Nephron progenitor cell (in vitro differentiated cells): Measurements from ENCODE around the gene PI4KA.
"Not testable (repeated sequence)": the region's sequence is repeated elsewhere in the genome, so short reads cannot be mapped to it uniquely, and the experiment has no call there.

Source experiments
- DNase-seq: peaks from one replicate; pipeline ENCODE4 v3.0.0; 2021
- H3K27ac Mint-ChIP-seq: 2 replicates; pipeline ENCODE4 v1.8.0; 2021; ENCODE audit warnings: mild to moderate bottlenecking, moderate library complexity, mixed read lengths
- H3K27me3 Mint-ChIP-seq: 2 replicates; pipeline ENCODE4 v1.8.0; 2021; ENCODE audit warnings: mild to moderate bottlenecking, low read depth, mixed read lengths; ENCODE audit not compliant: poor library complexity
- H3K36me3 Mint-ChIP-seq: 2 replicates; pipeline ENCODE4 v1.8.0; 2021; ENCODE audit warnings: low read depth, mixed read lengths
- H3K4me1 Mint-ChIP-seq: 2 replicates; pipeline ENCODE4 v1.8.0; 2021; ENCODE audit warnings: mixed read lengths
- H3K4me3 Mint-ChIP-seq: 2 replicates; pipeline ENCODE4 v1.8.0; 2021; ENCODE audit warnings: mild to moderate bottlenecking, moderate library complexity, mixed read lengths
- H3K9me3 Mint-ChIP-seq: 2 replicates; pipeline ENCODE4 v1.8.0; 2021; ENCODE audit warnings: mild to moderate bottlenecking, moderate library complexity, mixed read lengths
- TF ChIP-seq, protein P1 (sequence below): fragments of 200-600 bp; sonication (generic); IDR thresholded peaks from 2 replicates; pipeline ENCODE4 v1.5.0; 2021; ENCODE audit warnings: antibody characterized with exemption

PI4KA gene

DNA sequence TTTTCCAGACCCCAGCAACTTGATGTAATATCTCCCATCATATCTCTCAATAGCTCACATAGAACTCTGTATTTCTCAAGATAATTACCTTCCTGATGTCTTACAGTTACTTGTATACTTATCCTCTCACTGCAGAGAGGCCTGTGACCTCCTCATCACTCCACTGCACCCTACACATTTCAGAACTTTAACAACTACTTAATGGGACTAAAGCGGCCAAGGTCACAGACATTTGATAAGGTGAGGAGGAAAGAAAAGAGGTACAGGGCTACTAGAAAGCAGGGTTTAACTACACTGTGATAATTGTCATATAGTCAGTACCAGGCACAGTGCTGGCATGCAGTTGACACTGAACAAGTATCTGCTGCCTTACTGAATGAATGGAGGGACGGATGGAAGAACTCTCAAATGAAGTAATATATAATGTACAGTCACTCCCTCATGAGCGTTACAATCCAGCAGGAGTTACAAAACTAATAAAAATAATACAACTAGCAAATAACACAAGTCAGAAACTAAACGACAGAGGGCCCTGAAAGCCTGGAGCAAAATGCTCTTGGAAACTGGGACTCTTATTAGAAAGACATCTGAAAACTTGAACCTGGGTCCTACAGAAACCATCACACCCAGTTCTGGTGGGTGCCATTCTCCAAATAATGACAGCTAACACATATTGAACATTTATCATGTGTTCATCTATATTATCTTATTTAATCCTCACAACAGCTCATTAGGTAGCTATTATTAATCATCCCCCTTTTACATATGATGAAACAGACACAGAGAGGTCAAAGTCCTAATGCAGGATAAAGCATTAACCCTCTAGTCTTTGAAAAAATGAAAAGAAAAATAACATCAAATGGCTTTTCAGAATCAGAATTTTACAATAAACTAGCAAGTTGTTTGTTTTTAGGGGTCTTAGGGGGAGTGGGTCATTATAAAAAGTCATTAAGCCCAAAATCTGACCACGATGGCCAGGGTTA, 14.3 kb downstream of the PI4KA start:
- Mint-ChIP-seq H3K4me1 (peaks cover 27% of the 10 kb centered on the region), H3K36me3 (no peaks in the 10 kb centered on the region), H3K9me3 (no peaks in the 10 kb centered on the region), H3K4me3 (no peak overlapping the region), H3K27ac (peak overlapping the region; percentile 0), H3K27me3 (peaks cover 5% of the 10 kb centered on the region)
- TF ChIP-seq, protein P1, sequence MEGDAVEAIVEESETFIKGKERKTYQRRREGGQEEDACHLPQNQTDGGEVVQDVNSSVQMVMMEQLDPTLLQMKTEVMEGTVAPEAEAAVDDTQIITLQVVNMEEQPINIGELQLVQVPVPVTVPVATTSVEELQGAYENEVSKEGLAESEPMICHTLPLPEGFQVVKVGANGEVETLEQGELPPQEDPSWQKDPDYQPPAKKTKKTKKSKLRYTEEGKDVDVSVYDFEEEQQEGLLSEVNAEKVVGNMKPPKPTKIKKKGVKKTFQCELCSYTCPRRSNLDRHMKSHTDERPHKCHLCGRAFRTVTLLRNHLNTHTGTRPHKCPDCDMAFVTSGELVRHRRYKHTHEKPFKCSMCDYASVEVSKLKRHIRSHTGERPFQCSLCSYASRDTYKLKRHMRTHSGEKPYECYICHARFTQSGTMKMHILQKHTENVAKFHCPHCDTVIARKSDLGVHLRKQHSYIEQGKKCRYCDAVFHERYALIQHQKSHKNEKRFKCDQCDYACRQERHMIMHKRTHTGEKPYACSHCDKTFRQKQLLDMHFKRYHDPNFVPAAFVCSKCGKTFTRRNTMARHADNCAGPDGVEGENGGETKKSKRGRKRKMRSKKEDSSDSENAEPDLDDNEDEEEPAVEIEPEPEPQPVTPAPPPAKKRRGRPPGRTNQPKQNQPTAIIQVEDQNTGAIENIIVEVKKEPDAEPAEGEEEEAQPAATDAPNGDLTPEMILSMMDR: no peak
- DNase-seq: no peak

DNA sequence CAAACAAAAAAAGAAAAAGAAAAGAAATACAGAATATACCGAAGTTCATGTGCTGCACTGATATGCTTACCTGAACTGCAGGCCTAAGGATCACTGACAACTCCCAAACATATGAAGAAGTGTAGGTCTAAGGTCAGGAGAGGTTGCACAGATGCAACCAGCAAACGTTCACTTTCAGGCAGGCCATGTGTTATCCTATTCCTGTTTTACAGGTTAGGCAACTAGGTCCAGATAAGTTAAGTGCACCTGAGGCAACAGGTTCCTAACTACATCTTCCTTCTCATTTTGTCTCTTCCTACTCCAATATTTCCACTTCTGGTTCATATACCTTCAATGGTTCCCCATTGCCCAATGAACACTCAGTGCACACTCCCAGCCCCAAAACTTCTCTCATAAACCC, 15.1 kb downstream of the PI4KA start:
- TF ChIP-seq, protein P1: no peak
- Mint-ChIP-seq H3K4me3 (no peak overlapping the region), H3K4me1 (peaks cover 27% of the 10 kb centered on the region), H3K27me3 (peaks cover 5% of the 10 kb centered on the region), H3K9me3 (no peaks in the 10 kb centered on the region), H3K36me3 (no peaks in the 10 kb centered on the region), H3K27ac (peak overlapping the region; percentile 0)
- DNase-seq: no peak

DNA sequence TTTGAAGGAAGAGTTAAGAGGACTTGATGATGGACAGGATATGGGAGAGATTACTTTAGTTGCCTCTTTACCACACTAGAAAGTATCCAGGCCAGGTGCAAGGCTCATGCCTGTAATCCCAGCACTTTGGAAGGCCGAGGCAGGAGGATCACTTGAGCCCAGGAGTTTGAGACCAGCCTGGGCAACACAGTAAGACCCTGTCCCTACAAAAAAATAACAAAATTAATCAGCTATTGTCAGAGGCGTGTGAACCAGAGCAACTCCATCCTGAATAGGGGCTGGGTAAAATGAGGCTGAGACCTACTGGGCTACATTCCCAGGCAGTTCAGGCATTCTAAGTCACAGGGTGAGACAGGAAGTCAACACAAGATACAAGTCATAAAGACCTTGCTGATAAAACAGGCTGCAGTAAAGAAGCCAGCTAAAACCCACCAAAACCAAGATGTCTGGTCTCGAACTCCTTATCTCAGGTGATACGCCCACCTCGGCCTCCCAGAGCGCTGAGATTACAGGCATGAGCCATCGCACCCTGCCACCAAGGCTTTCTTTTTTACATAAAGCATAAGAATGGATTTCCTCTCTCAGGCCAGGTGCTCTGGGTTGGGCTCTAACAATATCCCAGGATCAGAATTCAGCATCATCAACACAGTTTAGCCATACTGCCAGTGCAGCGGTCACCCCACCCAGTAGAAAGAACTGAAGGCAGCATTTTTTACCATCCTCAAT, 17.8 kb downstream of the PI4KA start:
- Mint-ChIP-seq H3K27me3 (peaks cover 5% of the 10 kb centered on the region), H3K36me3 (no peaks in the 10 kb centered on the region), H3K27ac (peak overlapping the region; percentile 65), H3K4me1 (peaks cover 26% of the 10 kb centered on the region), H3K9me3 (no peaks in the 10 kb centered on the region), H3K4me3 (no peak overlapping the region)
- DNase-seq: no peak
- TF ChIP-seq, protein P1: no peak

DNA sequence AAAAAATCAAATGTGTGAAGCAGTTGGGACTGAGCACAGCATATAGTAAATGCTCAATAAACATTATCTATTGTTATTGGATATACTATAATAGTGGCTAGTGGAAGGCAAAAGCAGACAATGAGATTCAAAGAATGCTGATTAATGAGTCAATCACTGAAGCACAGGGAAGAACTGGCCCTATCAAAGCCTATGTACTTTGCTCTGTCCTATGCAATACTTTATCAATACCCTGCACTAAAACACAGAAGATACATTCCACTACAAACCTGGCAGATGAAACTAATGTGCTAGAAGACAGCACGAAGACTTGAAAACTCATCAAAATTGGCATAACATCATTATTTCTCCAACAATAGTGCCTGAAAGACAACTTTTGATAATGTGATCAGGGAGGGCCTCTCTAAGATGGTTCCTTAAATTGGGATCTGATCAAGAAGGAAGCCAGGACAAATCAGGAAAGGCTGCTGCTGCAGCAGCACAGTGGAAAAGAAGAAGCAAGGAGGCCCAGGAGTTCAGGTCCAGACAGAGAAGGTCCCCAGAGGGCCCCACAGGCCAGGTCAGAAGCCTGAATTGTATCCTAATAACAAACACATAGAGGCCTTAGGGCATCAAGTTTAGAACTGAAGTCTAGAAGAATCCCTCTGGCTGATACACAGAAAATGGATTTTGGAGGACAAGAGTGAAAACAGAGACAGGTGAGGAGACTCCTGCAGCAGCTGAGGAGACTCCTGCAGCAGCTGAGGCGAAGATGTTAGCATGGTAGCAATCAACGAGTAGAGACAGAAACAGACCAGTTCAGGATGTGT, 18.6 kb downstream of the PI4KA start:
- TF ChIP-seq, protein P1: no peak
- DNase-seq: no peak
- Mint-ChIP-seq H3K27ac (peak overlapping the region; percentile 65), H3K27me3 (peaks cover 5% of the 10 kb centered on the region), H3K9me3 (no peaks in the 10 kb centered on the region), H3K4me3 (no peak overlapping the region), H3K4me1 (peaks cover 22% of the 10 kb centered on the region), H3K36me3 (no peaks in the 10 kb centered on the region)

DNA sequence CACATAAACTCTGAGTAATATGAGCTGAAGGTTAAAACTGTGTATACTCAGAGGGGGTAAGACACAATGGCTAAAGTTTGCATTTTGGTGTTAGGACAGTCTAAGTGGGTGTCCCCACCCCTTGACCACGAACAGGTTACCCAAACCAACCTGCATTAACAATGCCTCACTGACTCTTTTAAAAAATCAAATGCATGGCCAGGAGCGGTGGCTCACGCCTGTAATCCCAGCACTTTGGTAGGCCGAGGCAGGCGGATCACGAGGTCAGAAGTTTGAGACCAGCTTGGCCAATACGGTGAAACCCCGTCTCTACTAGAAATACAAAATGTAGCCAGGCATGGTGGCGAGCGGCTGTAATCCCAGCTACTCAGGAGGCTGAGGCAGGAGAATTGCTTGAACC, 19.3 kb downstream of the PI4KA start:
- not testable (repeated sequence) for H3K27ac Mint-ChIP-seq, DNase-seq, H3K36me3 Mint-ChIP-seq, H3K27me3 Mint-ChIP-seq, H3K9me3 Mint-ChIP-seq, H3K4me3 Mint-ChIP-seq
- H3K4me1 Mint-ChIP-seq: peaks cover 22% of the 10 kb centered on the region
